ENCODE measurements around the gene PCED1A. TPM values are rescaled to one million over a fixed set of nuclear protein-coding genes. Genes with fewer than 3 reads are reported as not detected.

PCED1A gene
- polyA plus RNA-seq, 1 experiment: 17.5 TPM

DNA sequence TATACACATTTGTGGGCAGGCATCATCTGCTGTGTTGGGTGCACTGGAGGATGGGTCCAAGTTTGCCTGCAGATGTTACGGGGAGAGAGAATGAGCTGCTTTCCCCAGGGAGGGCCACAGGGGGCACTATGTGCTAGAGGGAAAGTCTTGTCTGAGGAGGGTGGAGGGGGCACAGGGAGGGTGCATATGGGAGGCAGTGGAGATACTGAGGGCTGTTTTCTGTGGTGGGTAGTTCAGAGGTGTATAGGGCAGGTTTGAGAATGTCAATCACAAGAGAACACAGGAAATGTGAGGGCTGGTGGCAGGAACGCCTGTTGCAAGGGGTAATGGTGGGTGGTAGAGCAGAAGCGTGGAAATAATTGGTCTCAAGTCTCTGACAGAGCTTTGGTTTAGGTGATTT, 25.2 kb upstream of the PCED1A start:
- TF ChIP-seq, protein P1, sequence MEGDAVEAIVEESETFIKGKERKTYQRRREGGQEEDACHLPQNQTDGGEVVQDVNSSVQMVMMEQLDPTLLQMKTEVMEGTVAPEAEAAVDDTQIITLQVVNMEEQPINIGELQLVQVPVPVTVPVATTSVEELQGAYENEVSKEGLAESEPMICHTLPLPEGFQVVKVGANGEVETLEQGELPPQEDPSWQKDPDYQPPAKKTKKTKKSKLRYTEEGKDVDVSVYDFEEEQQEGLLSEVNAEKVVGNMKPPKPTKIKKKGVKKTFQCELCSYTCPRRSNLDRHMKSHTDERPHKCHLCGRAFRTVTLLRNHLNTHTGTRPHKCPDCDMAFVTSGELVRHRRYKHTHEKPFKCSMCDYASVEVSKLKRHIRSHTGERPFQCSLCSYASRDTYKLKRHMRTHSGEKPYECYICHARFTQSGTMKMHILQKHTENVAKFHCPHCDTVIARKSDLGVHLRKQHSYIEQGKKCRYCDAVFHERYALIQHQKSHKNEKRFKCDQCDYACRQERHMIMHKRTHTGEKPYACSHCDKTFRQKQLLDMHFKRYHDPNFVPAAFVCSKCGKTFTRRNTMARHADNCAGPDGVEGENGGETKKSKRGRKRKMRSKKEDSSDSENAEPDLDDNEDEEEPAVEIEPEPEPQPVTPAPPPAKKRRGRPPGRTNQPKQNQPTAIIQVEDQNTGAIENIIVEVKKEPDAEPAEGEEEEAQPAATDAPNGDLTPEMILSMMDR (IDR thresholded peaks at IDR 0.05; ENCODE audit: low read depth, low read length): no peak
- Histone ChIP-seq H3K4me3 (ENCODE audit: low read depth, low read length) (no peak overlapping the region), H3K9me3 (ENCODE audit: control insufficient read depth, insufficient read depth, low read length) (no peaks in the 10 kb centered on the region), H3K27ac (ENCODE audit: low read depth, low read length) (no peak overlapping the region), H3K27me3 (ENCODE audit: control insufficient read depth, insufficient read depth, low read length) (no peaks in the 10 kb centered on the region)
- no peak for DNase-seq (ENCODE audit: low read depth, low spot score)
- CTCF ChIA-PET: no interaction called here
- POLR2A ChIA-PET: no interaction called here

- CTCF ChIA-PET: no interaction called here
- no peak for DNase-seq (ENCODE audit: low read depth, low spot score)
- no peaks in the 10 kb centered on the region for H3K9me3 ChIP-seq (ENCODE audit: control insufficient read depth, insufficient read depth, low read length)
Observed at GRCh38 chr20:2865101-2865500, 24.6 kb upstream of the PCED1A start.

GRCh38 chr20:2864626-2865025, 24.2 kb upstream of the PCED1A start:
- Histone ChIP-seq H3K27me3 (ENCODE audit: control insufficient read depth, insufficient read depth, low read length) (no peaks in the 10 kb centered on the region), H3K4me3 (ENCODE audit: low read depth, low read length) (no peak overlapping the region), H3K9me3 (ENCODE audit: control insufficient read depth, insufficient read depth, low read length) (no peaks in the 10 kb centered on the region), H3K27ac (ENCODE audit: low read depth, low read length) (no peak overlapping the region)
- DNase-seq (ENCODE audit: low read depth, low spot score): no peak
- CTCF ChIA-PET: interaction anchor here (0.5 kb wide), 1 partner anchor 13 kb away, joined by 3 read pairs; no protein-coding TSS in a partner anchor
- POLR2A ChIA-PET: no interaction called here
- TF ChIP-seq, protein P1 (IDR thresholded peaks at IDR 0.05; ENCODE audit: low read depth, low read length): no peak

More at GRCh38 chr20:2865101-2865500, 24.6 kb upstream of the PCED1A start:
- Histone ChIP-seq H3K27ac (ENCODE audit: low read depth, low read length) (no peak overlapping the region), H3K4me3 (ENCODE audit: low read depth, low read length) (no peak overlapping the region), H3K27me3 (ENCODE audit: control insufficient read depth, insufficient read depth, low read length) (no peaks in the 10 kb centered on the region)
- POLR2A ChIA-PET: no interaction called here
- TF ChIP-seq, protein P1 (IDR thresholded peaks at IDR 0.05; ENCODE audit: low read depth, low read length): no peak

- ChIA-PET CTCF (interaction anchor here (0.6 to 1.7 kb wide), 3 partner anchors 8 to 173 kb away, joined by 3 to 4 read pairs (median 3); no protein-coding TSS in a partner anchor), POLR2A (no interaction called here)
- no peak overlapping the region for H3K4me3 ChIP-seq (ENCODE audit: low read depth, low read length)
- TF ChIP-seq, protein P1 (IDR thresholded peaks at IDR 0.05; ENCODE audit: low read depth, low read length): no peak
- no peaks in the 10 kb centered on the region for H3K27me3 ChIP-seq (ENCODE audit: control insufficient read depth, insufficient read depth, low read length)
- no peaks in the 10 kb centered on the region for H3K9me3 ChIP-seq (ENCODE audit: control insufficient read depth, insufficient read depth, low read length)
- no peak overlapping the region for H3K27ac ChIP-seq (ENCODE audit: low read depth, low read length)
- no peak for DNase-seq (ENCODE audit: low read depth, low spot score)
Observed at GRCh38 chr20:2859330-2860121, 19.1 kb upstream of the PCED1A start.

DNA sequence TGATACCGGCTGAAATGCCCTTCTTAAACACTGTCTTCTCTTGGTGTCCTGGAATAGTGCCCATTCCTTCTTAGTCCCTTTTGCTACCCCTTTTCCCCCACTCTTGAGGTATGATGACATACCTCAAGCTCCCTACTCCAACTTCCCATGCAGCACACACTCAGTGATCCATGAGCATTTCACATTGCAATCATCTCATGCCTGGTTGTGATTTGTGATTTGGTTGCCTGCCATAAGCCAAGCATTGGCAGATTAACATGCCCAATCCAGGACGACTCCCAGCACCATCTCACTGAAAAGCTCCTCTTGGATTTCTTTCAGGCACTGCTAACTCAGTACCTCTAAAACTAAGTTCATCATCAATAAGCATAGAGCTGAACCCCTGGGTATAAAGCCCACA, 18.1 kb upstream of the PCED1A start:
- TF ChIP-seq, protein P1 (IDR thresholded peaks at IDR 0.05; ENCODE audit: low read depth, low read length): no peak
- DNase-seq (ENCODE audit: low read depth, low spot score): no peak
- ChIA-PET CTCF (interaction anchor here (1.7 kb wide), 1 partner anchor 8 kb away, joined by 4 read pairs; no protein-coding TSS in a partner anchor), POLR2A (no interaction called here)
- Histone ChIP-seq H3K27me3 (ENCODE audit: control insufficient read depth, insufficient read depth, low read length) (no peaks in the 10 kb centered on the region), H3K27ac (ENCODE audit: low read depth, low read length) (no peak overlapping the region), H3K9me3 (ENCODE audit: control insufficient read depth, insufficient read depth, low read length) (no peaks in the 10 kb centered on the region), H3K4me3 (ENCODE audit: low read depth, low read length) (no peak overlapping the region)

All from AG04450 (cell line).